Transverse colon (tissue), 4 donors: Measurements from ENCODE around the gene CDON.

ENCODE experiments used
- EP300 ChIP-seq: sonication (generic); formaldehyde crosslinking; IDR thresholded peaks from one replicate; pipeline ENCODE4 v1.6.1; 2017; ENCODE audit warnings: antibody characterized with exemption, low read depth
- POLR2AphosphoS5 ChIP-seq, 3 donors: sonication (generic); formaldehyde crosslinking; IDR thresholded peaks; one replicate each; pipeline ENCODE4 v1.6.1; 2016; ENCODE audit warnings: antibody characterized with exemption in 3 of 3
- TF ChIP-seq, protein P1 (sequence below), 5 experiments: fragments of 200-600 bp in 3 of 5; fragments of 450-650 bp in 2 of 5; sonication (generic) in 3 of 5; IDR thresholded peaks; 1 replicate in 2 of 5; 2 replicates in 3 of 5; pipeline ENCODE4 v1.5.1; 2016 to 2017; ENCODE audit warnings: antibody characterized with exemption in 5 of 5, inconsistent platforms in 3 of 5, mild to moderate bottlenecking in 2 of 5, moderate library complexity in 1 of 5

DNA sequence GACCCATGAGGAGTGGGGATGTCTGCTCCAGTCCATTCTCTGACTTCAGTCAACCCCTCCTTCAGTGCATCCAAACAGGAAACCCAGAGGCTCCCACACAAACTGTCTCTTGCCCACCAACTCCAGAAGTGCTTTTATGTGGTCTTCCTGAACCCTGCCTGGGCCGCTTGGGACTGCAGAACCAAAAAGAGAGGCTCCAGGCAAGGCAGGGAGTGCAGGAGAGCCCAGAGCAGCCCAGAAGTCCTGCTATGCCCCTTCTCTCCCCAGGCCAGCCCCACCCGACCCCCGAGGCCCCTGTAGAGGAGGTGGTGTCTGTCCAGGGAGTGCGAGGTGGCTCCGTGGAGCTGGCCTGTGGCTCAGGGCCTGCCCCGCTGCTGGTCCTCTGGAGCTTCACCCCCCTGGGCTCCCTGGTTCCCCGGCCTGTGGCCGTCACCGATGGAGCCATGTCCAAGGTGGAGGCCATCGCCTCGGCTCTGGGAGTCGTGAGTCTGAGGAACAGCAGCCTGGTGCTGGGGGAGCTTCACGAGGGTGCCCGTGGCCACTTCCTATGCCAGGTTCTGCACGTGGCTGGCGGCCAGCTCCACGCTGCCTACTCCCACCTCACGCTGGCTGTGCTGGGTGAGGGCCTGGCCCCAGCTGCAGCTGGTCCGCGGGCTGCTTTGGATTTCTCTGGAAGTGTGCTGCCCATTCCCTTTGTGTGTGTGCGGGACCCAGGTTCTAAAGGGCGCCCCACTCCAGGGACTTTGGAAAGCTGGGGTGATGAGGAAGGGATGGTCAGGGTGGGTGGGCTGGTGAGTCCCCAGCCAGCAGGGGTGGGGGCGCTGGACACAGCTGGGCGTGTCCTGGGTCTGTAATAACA, 115.0 kb downstream of the CDON start:
- TF ChIP-seq EP300 (no peak), POLR2AphosphoS5 (IDR thresholded peaks at IDR 0.05) (no peak)
- TF ChIP-seq, protein P1, sequence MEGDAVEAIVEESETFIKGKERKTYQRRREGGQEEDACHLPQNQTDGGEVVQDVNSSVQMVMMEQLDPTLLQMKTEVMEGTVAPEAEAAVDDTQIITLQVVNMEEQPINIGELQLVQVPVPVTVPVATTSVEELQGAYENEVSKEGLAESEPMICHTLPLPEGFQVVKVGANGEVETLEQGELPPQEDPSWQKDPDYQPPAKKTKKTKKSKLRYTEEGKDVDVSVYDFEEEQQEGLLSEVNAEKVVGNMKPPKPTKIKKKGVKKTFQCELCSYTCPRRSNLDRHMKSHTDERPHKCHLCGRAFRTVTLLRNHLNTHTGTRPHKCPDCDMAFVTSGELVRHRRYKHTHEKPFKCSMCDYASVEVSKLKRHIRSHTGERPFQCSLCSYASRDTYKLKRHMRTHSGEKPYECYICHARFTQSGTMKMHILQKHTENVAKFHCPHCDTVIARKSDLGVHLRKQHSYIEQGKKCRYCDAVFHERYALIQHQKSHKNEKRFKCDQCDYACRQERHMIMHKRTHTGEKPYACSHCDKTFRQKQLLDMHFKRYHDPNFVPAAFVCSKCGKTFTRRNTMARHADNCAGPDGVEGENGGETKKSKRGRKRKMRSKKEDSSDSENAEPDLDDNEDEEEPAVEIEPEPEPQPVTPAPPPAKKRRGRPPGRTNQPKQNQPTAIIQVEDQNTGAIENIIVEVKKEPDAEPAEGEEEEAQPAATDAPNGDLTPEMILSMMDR (IDR thresholded peaks at IDR 0.05), result no peak
